Raji (cell line): ENCODE data around the gene TAX1BP1.

Source experiments
- POLR2A ChIP-seq: IDR thresholded peaks from 2 replicates; pipeline ENCODE4 v1.6.1; 2011; ENCODE audit warnings: low read depth, low read length, control low read depth; ENCODE audit not compliant: insufficient read depth

Gene TAX1BP1

DNA sequence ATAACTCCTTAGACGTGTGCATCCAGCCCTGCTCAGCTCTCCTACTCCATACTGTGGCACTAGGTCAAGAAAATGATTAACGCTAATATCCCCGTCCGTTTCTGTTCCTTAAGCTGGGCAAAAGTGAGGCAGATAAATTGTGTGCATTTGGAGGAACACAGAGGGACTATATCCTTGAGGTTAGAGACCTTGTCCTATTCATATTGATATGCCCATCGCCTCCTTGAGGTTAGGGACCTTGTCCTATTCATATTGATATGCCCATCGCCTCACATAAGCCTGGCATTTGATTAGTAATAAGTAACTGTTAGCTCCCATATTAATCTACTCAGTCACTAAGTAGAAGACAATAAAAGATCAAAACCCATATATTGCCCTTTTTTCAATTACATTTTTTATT, 12.9 kb upstream of the TAX1BP1 start:
- TF ChIP-seq POLR2A: no peak

DNA sequence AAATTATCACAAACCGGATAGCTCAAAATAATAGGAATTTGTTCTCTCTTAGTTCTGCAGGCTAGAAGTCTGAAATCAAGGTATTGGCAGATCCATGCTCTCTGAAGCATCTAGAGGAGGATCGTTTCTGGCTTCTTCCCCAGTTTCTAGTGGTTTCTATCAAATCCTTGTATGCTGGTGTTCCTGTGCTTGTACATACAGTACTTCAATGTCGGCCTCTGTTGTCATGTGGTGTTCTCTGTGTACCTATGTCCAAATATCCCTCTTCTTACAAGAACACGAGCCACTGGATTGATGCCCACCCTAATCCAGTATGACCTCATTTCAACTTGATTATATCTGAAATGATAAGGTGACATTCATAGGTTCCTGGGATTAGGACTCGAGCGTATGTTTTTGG, 9.8 kb upstream of the TAX1BP1 start:
- no peak for TF ChIP-seq POLR2A

DNA sequence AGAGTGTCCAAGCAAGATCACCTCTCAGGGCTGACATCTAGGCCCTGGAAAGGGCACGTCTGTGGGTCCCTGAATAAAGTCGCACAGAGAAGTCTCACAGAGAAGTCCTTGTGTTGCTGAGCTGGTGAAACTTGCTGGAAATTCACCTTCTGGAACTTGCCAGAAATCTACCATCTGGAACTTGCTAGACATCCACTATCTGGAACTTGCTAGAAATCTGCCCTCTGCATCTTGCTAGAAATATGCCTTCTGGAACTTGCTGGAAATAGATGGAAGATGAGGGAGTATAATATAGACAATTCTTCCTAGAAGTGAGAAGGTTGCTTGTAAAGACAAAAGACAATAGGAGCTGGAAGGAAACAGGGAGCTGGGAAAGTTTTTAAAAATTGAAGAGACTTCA, 5.4 kb upstream of the TAX1BP1 start:
- TF ChIP-seq POLR2A: no peak

DNA sequence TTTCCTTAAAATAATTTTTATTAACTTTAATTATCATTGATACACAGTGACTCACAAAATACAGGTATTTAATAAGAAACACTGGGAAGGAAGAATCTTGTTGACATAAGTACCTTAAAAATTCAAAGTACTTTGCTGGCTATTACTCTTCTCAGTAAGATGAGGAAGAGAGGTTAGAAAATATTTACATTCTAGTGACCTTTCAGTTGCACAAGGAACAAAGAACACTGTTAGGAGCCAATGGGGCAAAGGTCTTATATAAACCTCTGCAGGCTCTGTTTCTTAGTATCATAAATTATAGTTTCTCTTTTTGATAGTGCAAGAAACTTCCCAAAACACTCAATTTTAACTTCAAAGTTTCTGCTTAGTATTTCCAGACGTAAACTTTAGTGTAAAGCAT, 4.8 kb upstream of the TAX1BP1 start:
- TF ChIP-seq POLR2A: no peak

DNA sequence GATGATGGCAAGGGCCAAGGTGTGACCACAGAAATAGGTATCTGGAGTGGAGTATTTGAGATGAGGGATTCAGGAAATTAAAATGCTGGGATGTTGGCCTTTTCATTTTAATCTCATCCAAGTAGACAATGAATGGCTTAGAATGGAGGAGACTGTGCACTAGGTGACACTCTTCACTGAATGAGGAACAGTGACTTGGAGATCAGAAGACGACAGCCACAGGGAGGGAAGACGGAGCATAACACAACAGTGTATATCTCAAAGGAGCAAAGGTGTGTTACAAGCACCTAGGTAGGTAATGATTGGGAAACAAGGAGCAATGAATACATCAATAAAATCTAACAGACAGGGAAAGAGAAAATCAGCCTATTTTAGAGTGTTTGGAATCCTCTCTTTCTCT, 4.1 kb upstream of the TAX1BP1 start:
- TF ChIP-seq POLR2A: no peak

DNA sequence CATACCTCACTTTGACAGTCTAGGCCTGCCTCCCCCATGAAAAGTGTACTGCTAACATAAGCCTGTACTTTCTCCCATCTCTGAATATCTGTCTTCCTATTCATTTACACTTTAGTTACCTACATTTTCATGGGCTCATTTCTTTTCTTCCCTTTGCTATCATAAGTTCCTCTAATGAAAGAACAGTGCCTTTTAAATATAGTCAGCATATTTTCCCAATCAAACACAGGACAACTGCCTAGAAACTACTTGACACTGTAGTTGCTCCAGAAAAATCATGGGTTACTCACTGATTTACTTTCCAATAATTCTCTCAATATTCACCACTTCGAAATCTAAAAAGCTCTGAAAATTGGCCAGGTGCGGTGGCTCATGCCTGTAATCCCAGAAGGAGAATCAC, 2.8 kb upstream of the TAX1BP1 start:
- no peak for TF ChIP-seq POLR2A

DNA sequence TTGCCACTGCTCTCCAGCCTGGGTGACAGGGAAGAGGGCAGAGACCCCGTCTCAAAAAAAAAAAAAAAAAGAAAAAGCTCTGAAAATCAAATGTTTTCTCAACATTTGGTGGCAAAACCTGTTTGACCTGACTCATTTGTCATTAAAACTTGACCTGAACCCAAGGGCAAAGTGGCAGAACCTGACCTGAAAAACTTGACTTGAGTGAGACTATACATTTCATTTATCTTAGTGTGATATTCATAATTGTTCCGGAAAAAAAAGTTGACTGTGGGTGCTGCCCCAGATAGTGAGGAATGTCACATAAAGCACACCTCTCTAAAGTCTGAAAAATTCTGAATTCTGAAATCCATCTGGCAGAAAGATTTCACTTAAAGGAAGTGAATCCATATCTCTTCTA, 2.3 kb upstream of the TAX1BP1 start:
- TF ChIP-seq POLR2A: no peak

DNA sequence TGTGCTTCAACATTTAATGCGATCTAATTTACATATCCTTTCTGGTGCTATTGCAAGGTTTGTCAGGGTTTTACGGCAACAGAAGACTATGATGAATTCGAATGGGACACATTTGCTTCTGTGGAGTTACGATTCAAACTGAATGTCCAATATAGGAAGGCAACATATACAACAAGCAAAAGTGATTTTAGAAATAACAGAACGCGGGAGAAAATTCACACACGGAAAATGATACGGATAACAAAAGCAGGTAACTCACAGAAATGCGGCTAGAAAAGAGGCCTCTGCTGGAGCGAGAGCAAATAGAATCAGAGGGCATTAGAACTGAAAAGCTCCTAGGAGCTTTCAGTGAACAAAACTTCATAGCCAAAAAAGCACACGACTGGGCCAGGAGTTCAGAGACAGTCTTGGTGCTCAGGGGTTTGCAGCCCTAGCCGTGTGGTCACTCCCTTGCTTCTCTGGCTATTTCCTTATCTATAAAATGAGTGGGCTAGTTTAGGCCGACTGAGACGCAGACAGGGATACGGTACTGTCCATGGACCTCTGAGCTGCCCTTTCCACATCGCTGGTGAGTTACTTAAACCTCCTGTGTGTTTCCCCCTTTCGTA, 557 bp upstream of the TAX1BP1 start:
- TF ChIP-seq POLR2A: no peak

DNA sequence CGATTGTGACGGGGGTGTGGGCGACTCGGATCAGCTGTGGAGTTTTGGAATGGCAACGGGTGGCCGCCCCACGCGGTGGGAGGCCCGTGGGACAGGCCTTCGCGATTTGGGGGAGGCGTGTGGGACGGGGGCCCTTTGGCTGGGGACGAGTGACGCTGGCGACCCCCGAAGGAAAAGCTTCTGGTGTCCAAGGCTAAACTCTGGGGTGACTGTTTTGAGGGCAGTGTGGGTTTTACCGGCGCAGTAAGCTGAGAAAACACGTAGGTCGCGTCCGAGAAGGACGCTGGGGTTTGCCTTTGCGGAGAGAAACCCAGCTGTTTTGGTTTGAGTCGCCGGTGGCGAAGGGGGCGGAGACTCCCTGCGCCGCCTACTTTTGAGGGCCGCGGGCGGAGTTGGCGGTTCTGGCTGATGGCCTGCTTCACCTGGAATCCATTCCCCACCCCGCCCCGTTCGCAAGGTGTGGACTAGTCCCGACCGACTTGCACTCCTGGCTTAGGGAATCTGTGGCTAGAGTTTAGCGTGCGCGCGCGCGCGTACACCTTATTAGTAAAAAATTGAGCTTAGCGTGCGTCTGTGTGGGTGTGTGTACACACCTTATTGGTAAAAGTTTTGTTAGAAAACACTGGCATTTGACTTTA, 606 bp downstream of the TAX1BP1 start:
- no peak for TF ChIP-seq POLR2A

DNA sequence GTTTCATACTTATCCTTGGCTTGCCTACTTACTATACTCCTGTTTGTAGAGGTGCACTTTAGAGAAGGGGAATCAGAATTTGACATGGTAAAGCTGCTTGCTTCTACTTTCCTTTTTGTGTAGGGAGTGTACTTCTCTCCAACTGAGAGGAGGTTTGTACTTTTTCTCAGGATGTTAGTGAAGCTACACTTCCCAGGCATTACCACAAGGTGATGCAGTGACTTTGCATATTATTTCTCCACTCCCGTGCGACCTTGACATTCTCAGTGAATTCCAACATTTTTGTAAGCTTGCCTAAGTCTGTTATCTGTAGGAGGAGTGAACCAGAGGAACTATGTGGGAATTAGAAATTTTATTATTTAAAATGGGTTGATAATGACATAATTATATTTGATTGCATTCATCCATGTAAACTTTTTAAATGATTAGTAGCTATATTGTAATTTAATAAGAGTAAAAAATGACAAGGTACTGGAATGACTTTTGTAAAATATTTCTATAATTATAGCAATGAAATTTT, 5.2 kb downstream of the TAX1BP1 start:
- no peak for TF ChIP-seq POLR2A

DNA sequence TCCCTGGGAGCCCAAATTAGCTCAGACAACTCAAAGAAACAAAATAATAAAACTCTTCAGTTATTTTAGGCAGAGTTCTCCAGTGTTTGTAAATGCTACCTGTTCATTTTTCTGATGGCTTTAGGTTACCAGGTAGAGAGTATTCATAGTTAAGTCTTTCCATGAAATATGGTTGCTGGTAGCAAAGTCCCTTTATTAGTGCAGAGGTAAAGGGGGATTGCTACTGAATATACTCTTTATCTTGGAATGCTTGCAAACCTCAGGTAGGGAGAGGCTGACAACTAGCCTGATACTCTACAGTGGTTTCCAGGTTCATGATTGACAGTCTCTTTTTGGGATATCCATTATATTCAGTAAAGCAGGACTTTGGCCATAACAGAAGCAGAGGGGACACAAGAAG, 6.5 kb downstream of the TAX1BP1 start:
- no peak for TF ChIP-seq POLR2A

DNA sequence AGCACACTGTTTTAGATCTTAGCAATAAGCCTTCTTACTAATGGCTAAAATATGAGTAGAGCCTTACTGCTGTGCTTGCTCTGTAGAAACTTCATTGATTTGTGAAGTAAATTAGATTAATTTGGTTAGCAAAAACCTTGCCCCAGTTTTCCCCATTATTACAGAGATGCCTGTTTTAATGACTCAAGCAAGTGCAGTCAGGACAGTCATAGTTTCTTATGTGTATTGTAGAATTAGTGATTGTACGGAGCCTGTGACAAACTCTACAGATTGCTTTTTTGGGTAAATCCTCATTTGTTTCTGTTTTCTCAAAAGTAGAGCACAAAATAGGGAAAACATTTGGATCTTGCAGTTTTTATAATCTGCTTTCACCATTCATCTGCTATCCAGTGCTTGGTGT, 7.0 kb downstream of the TAX1BP1 start:
- no peak for TF ChIP-seq POLR2A

DNA sequence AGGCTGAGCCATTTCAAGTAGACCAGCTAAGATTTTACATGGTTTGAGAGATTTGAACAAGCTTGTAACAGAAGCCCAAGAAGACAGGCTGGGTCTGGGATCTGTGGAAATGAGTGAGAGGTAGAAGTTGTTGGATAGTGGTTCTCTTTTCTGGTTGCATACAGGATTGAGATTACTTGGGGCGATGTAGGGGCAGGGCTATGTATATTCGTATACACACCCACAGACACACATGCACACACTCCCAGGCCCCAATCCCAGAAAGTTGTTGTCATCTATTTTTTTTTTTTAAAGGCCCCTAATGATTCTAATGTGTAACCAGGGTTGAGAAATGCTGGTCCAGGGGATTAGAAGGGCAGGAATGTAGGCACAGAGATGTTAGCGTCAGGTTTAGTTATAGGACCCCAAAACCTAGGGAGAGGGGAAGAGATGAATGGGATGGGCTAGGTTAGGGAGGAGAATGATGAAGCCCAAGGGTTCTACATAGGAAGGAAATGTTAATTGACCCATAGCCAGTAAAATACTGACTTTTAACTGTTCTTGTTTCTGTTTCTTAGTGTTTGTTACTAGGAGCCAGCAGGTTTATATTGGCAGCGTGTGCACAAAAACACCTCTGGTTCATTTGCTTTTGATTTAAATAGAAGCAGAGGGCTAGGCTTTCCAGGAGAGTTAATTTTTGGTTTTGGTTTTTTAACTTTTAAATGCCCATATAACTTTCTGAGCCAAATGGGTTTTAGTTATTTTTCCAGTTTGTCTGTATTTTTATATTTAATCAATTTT, 7.8 kb downstream of the TAX1BP1 start:
- TF ChIP-seq POLR2A: no peak

DNA sequence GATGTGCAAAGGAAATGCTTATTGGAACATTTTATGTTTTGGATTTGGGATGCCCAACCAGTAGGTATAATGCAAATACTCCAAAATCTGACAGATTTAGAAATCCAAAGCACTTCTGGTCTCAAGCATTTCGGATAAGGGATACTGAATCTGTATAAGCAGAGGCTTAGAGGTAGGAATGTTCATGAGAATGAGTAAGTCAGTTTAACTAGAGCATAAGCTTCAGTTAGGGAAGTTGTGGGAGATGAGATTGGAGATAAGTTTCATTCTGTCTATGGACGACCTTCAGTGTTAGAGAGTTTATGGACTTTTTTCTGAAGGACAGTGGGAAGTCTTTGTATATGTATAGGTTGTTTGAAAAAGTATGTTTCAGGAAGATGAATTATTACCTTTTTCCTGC, 10.4 kb downstream of the TAX1BP1 start:
- TF ChIP-seq POLR2A: no peak

DNA sequence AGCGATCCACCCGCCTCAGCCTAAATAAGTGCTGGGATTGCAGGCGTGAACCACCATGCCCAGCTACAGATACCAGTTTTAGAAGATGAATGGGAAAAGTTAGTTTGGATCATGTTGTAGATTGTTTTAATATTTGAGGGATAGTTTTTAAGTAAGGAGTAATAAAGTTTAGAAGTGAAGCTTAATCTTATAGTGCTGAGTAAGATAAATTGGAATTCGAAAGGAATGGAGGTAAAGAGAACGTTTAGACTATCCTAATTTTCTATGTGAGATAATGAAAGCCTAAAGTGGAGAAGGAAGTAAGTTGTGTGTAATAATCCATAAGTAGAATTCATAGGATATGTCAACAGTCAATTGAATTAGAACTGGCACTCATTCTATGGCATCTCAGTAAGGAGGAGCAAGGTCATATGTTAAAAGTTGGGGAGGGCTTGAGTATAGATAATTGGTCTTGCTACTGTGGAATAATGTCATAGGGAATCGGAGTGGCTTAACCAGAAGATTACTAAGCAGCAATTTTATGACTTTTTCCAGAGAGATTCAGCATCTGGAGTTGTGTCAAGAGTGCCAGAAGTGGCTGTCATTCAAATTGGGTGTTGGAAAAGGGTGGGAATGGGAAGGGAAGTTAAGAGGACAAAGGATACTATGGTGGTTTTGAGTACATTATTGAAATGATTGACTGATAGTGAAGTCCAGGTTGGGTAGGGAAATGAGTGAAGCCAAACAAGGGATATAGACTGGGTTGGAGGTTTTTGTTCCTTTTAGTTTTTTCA, 12.1 kb downstream of the TAX1BP1 start:
- TF ChIP-seq POLR2A: no peak
